ENCODE measurements around the gene CDH16.
A peak's percentile ranks its signal among the peaks of the same experiment; 100 is the strongest.
"Not testable (repeated sequence)": the region's sequence is repeated elsewhere in the genome, so short reads cannot be mapped to it uniquely, and the experiment has no call there.

Gene CDH16

GRCh38 chr16:66872943-66873684 is 45.6 kb downstream of the CDH16 start:
- TF ChIP-seq CTCF (IDR thresholded peaks at IDR 0.05; ENCODE audit: low read depth, low read length, missing control alignments): peak; percentile 95
- peak overlapping the region; percentile 37 for H3K4me3 ChIP-seq (ENCODE audit: low read depth, low read length)
- peak; percentile 90 for DNase-seq (ENCODE audit: low read depth)

DNA sequence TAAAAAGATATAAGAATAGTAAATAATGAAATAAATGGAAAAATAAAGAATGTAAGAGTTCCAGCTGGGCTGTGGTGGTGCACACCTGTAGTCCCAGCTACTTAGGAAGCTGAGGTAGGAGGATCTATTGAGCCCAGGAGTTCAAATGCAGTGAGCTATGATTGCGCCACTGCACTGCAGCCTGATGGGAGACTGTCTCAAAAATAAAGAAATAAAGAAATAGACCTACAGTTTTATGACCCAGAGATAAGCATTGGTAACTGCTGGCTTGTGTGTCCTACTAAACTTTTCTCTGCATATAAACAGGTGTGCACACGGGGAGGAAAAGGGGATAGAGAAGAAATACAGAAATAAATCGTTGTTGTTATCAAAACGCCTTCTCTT is 46.1 kb downstream of the CDH16 start:
- TF ChIP-seq CTCF (IDR thresholded peaks at IDR 0.05; ENCODE audit: low read depth, low read length, missing control alignments): no peak
- DNase-seq (ENCODE audit: low read depth): no peak
- H3K4me3 ChIP-seq (ENCODE audit: low read depth, low read length): peak overlapping the region; percentile 37; the same call in 1 of the 2 replicates

GRCh38 chr16:66871840-66872239 is 46.8 kb downstream of the CDH16 start:
- no peak for DNase-seq (ENCODE audit: low read depth)
- no peak for TF ChIP-seq CTCF (IDR thresholded peaks at IDR 0.05; ENCODE audit: low read depth, low read length, missing control alignments)
- H3K4me3 ChIP-seq (ENCODE audit: low read depth, low read length): no peak overlapping the region

- H3K4me3 ChIP-seq (ENCODE audit: low read depth, low read length); DNase-seq (ENCODE audit: low read depth): not testable (repeated sequence)
Measured at GRCh38 chr16:66871363-66871762, 47.3 kb downstream of the CDH16 start.

GRCh38 chr16:66869424-66869823 is 49.3 kb downstream of the CDH16 start:
- no peak for DNase-seq (ENCODE audit: low read depth)
- no peak overlapping the region for H3K4me3 ChIP-seq (ENCODE audit: low read depth, low read length)
- no peak for TF ChIP-seq CTCF (IDR thresholded peaks at IDR 0.05; ENCODE audit: low read depth, low read length, missing control alignments)

DNA sequence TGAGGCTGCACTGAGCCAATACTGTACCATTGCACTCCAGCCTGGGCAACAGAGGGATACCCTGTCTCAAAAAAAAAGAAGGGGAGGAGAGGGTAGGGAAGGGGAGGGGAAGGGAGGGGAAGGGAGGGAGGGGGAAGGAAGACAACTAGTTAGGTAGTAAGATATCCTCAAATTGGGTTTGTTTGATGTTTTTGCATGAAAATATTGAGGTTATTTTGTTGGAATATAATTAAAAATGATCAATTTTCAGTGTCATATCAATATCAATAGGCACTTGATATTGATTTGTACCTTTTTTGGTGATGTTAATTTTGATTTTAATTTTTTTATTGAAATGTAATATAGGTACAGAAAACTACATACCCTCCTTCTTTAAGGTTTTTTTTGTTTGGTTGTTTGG is 55.0 kb downstream of the CDH16 start:
- no peak for TF ChIP-seq CTCF (IDR thresholded peaks at IDR 0.05; ENCODE audit: low read depth, low read length, missing control alignments)
- no peak overlapping the region for H3K4me3 ChIP-seq (ENCODE audit: low read depth, low read length)
- DNase-seq (ENCODE audit: low read depth): no peak

DNA sequence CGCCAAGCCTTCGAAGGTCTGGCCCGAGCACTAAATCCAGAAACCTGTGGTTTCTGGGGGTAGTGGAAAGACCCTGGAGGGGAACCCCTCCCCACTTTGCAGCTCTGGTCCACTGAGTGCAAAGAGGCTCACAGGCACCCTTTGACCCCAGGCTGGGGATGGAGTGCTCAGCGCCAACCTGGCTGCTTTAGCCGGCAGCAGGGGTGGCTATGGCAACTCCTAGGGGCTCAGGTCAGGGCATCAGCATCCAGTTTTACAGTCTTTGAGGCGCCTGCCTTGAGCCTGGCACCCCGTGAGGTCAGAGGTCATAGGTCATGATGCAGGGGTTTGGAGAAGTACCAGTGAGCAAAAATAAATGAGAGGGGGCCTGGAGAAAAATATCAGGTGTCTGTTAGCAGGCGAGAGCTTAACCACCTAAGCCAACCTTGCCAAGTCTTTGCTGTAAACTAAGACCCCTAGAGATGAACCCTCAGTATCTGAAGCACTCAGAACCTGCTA is 56.6 kb downstream of the CDH16 start:
- DNase-seq (ENCODE audit: low read depth): no peak
- H3K4me3 ChIP-seq (ENCODE audit: low read depth, low read length): no peak overlapping the region
- no peak for TF ChIP-seq CTCF (IDR thresholded peaks at IDR 0.05; ENCODE audit: low read depth, low read length, missing control alignments)
